DND-41 (cell line): ENCODE data around the gene NKPD1.

Experiments
- ATAC-seq: fragments of 200-7000 bp; cut with Tn5 transposase; 3 replicates; pipeline ENCODE4 v1.9.1; 2021; ENCODE audit warnings: low read depth; ENCODE audit not compliant: insufficient read depth
- DNase-seq: peaks from one replicate; pipeline ENCODE4 v3.0.0-alpha.2; 2020
- H2AFZ ChIP-seq: 2 replicates; pipeline ENCODE4 v1.6.0; 2012; ENCODE audit warnings: low read depth, low read length
- H3K27ac ChIP-seq: 2 replicates; pipeline ENCODE4 v1.5.1; 2012; ENCODE audit warnings: low read length, inconsistent platforms
- H3K27me3 ChIP-seq: fragments of 200-600 bp; sonication (generic); 2 replicates; pipeline ENCODE4 v1.6.0; 2012; ENCODE audit warnings: low read length, mild to moderate bottlenecking, inconsistent platforms; ENCODE audit not compliant: insufficient read depth, poor library complexity
- H3K36me3 ChIP-seq: 2 replicates; pipeline ENCODE4 v1.5.1; 2012; ENCODE audit warnings: low read length, inconsistent platforms; ENCODE audit not compliant: insufficient read depth
- H3K4me1 ChIP-seq: 2 replicates; pipeline ENCODE4 v1.5.1; 2012; ENCODE audit warnings: mild to moderate bottlenecking, low read length; ENCODE audit not compliant: insufficient read depth
- H3K4me2 ChIP-seq: 2 replicates; pipeline ENCODE4 v1.6.0; 2012; ENCODE audit warnings: mild to moderate bottlenecking, moderate library complexity, low read length, inconsistent platforms; ENCODE audit not compliant: insufficient read depth
- H3K4me3 ChIP-seq, 2 experiments: fragments of 200-600 bp in 1 of 2; shearing (Covaris generic) in 1 of 2; 2 replicates each; pipeline ENCODE4 v1.5.1; 2012 to 2016; ENCODE audit warnings: inconsistent platforms in 2 of 2, low read length in 2 of 2, mild to moderate bottlenecking in 2 of 2, low read depth in 1 of 2, moderate library complexity in 1 of 2
- H3K79me2 ChIP-seq: 2 replicates; pipeline ENCODE4 v1.6.0; 2012; ENCODE audit warnings: low read length, inconsistent platforms; ENCODE audit not compliant: insufficient read depth
- H3K9ac ChIP-seq: 2 replicates; pipeline ENCODE4 v1.6.0; 2012; ENCODE audit warnings: low read depth, mild to moderate bottlenecking, inconsistent platforms, low read length, moderate library complexity
- H3K9me3 ChIP-seq: 2 replicates; pipeline ENCODE4 v1.5.1; 2012; ENCODE audit warnings: low read length, moderate library complexity, mild to moderate bottlenecking, inconsistent platforms; ENCODE audit not compliant: insufficient read depth, severe bottlenecking
- H4K20me1 ChIP-seq: 2 replicates; pipeline ENCODE4 v1.6.0; 2012; ENCODE audit warnings: low read length; ENCODE audit not compliant: insufficient read depth
- CTCF ChIP-seq: IDR thresholded peaks from 2 replicates; pipeline ENCODE4 v1.5.1; 2012; ENCODE audit warnings: borderline replicate concordance, low read length, moderate library complexity, mild to moderate bottlenecking; ENCODE audit not compliant: poor library complexity, severe bottlenecking; ENCODE audit errors: extremely low read depth
- EZH2 ChIP-seq: IDR thresholded peaks from 3 replicates; pipeline ENCODE4 v1.6.1; 2012; ENCODE audit warnings: borderline replicate concordance, low read depth, mild to moderate bottlenecking, moderate library complexity, low read length, inconsistent platforms; ENCODE audit not compliant: severe bottlenecking

NKPD1 gene

GRCh38 chr19:45150751-45151281 is 10.0 kb downstream of the NKPD1 start:
- no peak overlapping the region for H3K4me2 ChIP-seq
- TF ChIP-seq CTCF (no peak), EZH2 (no peak)
- H3K27ac ChIP-seq = no peak overlapping the region
- no peak overlapping the region for H2AFZ ChIP-seq
- no peaks in the 10 kb centered on the region for H3K27me3 ChIP-seq
- H3K4me1 ChIP-seq = no peaks in the 10 kb centered on the region
- ATAC-seq (no peak), DNase-seq (no peak)
- no peak overlapping the region for H3K4me3 ChIP-seq
- H4K20me1 ChIP-seq = peaks cover 19% of the 10 kb centered on the region
- H3K9me3 ChIP-seq = no peaks in the 10 kb centered on the region
- no peak overlapping the region for H3K9ac ChIP-seq
- peaks cover 19% of the 10 kb centered on the region for H3K36me3 ChIP-seq
- no peaks in the 10 kb centered on the region for H3K79me2 ChIP-seq

GRCh38 chr19:45150180-45150579 is 10.6 kb downstream of the NKPD1 start:
- no peak for DNase-seq
- TF ChIP-seq CTCF (no peak), EZH2 (no peak)
- H3K27ac ChIP-seq = no peak overlapping the region
- H2AFZ ChIP-seq = no peak overlapping the region
- peaks cover 23% of the 10 kb centered on the region for H3K36me3 ChIP-seq
- no peak overlapping the region for H3K4me2 ChIP-seq
- ATAC-seq = no peak
- peaks cover 19% of the 10 kb centered on the region for H4K20me1 ChIP-seq
- no peaks in the 10 kb centered on the region for H3K79me2 ChIP-seq
- H3K4me3 ChIP-seq = no peak overlapping the region
- H3K27me3 ChIP-seq = no peaks in the 10 kb centered on the region
- H3K9ac ChIP-seq = no peak overlapping the region
- no peaks in the 10 kb centered on the region for H3K4me1 ChIP-seq
- no peaks in the 10 kb centered on the region for H3K9me3 ChIP-seq

- Histone ChIP-seq H3K9ac (no peak overlapping the region), H3K36me3 (peaks cover 34% of the 10 kb centered on the region), H3K79me2 (no peaks in the 10 kb centered on the region), H4K20me1 (peaks cover 19% of the 10 kb centered on the region), H3K4me1 (no peaks in the 10 kb centered on the region), H3K27me3 (no peaks in the 10 kb centered on the region), H3K27ac (no peak overlapping the region), H3K9me3 (no peaks in the 10 kb centered on the region), H3K4me3 (no peak overlapping the region), H2AFZ (no peak overlapping the region), H3K4me2 (no peak overlapping the region)
- peak; percentile 40; the same call in 1 of the 3 replicates for ATAC-seq
- TF ChIP-seq EZH2 (no peak), CTCF (no peak)
- DNase-seq = no peak
Observed at GRCh38 chr19:45149129-45149528, 11.7 kb downstream of the NKPD1 start.
